ENCODE data around the gene CCDC167.
A peak's percentile ranks its signal among the peaks of the same experiment; 100 is the strongest.

Gene CCDC167

DNA sequence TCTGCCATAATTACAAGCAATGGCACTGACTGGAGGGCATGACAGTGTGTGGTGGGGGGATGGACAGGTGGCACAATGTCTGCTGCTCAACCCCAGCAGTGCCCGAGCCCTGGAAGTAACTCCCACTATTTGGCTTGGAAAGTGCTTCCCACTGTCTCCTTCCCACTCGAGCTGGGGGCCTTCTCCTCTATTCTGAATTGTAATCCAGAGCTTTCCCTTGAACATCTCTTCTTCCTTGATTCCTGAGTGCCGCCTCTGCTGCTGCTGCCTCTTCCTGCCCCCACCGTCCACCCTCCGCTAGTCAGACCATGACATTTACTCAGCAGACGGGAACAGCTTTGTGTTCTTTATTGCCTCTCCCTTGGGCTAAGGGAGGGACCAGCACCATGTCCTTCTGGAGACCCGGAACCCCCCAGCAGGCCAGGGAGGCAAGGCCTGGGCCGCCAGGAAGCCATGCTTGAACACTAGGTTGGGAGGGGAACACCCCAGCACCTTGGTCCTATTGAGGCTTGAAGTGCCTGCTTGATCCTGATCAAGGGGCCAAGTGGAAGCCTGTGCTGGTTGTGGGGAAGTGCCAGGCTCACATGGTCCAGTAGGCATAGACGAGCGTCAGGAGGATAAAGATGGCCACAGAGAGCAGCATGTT is 17.0 kb downstream of the CCDC167 start:
- H3K9me3 Mint-ChIP-seq, result no peaks in the 10 kb centered on the region
- H3K27me3 Mint-ChIP-seq, result no peaks in the 10 kb centered on the region
- peaks cover 11% of the 10 kb centered on the region for H3K36me3 Mint-ChIP-seq (ENCODE audit: low read depth)
- H3K4me3 Mint-ChIP-seq, result no peak overlapping the region
- H3K27ac Mint-ChIP-seq, result peak overlapping the region; percentile 30
- ATAC-seq (no peak), DNase-seq (no peak)
- H3K4me1 Mint-ChIP-seq, result peaks cover 4% of the 10 kb centered on the region

DNA sequence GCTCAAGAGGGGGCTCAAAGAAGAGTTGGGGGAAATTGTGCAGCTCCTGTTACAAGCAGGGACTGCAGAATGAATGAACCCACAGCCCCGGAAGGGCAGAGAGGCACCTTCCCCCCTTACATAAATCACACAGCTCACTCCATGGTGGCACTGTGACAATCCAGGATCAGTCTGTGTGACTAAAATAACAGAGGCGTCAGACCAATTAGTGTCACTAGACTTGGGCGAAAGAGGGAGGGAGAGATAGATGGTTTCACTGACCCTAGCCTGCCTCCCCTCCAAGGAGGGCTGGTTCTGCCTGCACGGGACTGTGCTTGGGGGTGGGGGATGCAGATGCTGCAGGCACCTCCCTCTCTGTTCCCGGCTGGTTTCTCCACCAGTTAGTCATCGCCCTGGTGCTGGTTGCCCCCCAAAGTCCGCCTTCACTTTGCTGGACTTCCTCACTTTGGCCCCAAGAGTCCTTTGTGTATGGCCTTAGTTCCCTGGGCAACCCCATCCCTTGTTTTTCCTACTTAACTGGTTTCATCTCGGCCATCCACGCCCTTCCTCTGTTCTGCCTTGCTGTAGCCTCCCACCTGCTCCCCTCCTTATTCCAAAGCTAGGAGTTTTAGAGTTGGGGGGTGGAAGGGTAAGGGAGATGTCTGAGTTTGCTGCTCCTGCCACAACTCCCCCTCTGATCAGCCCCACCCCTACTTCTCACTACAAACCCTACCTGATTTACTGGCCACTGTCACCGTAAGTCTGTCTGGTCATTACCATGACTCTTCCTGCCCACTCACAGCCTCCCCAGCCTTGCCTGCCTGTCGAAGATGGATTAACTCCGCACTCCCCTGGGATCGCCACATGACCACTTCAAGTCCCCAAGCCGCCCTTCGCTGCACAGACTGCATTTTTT is 17.7 kb downstream of the CCDC167 start:
- H3K27ac Mint-ChIP-seq, result peak overlapping the region; percentile 30
- DNase-seq, result no peak
- peaks cover 11% of the 10 kb centered on the region for H3K36me3 Mint-ChIP-seq (ENCODE audit: low read depth)
- H3K4me3 Mint-ChIP-seq, result no peak overlapping the region
- H3K4me1 Mint-ChIP-seq, result peaks cover 3% of the 10 kb centered on the region
- no peaks in the 10 kb centered on the region for H3K9me3 Mint-ChIP-seq
- ATAC-seq, result no peak
- no peaks in the 10 kb centered on the region for H3K27me3 Mint-ChIP-seq

DNA sequence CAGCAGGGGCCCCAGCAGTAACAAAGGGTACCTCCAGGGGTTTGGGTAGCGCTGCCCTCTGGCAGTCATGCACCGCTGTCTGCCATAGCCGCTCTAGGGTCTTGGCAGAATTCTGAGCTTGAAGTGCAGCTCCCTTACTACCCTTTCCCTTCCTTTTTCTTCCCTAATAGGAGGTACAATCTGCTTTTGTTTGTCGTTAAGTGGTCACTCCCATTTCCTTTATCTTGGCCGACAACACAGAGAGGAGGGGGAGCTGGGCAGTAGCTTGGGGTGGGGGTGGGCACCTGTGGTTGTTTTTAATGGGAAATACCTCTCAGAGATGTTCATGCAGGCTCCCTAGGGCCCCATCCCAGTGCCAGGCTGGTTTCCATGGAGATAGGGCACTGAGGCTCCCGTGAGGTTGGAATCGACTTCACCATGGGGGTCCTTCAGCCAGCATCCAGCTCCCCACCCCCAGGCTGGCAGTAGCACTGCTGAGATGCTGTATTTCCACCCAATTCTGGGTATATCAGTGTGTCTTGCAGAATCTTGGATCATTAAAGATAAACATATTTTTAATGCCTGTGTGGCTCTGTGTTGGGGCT is 18.6 kb downstream of the CCDC167 start:
- DNase-seq, result no peak
- no peaks in the 10 kb centered on the region for H3K27me3 Mint-ChIP-seq
- H3K9me3 Mint-ChIP-seq, result no peaks in the 10 kb centered on the region
- H3K4me1 Mint-ChIP-seq, result no peaks in the 10 kb centered on the region
- peaks cover 11% of the 10 kb centered on the region for H3K36me3 Mint-ChIP-seq (ENCODE audit: low read depth)
- no peak overlapping the region for H3K27ac Mint-ChIP-seq
- no peak for ATAC-seq
- H3K4me3 Mint-ChIP-seq, result no peak overlapping the region

DNA sequence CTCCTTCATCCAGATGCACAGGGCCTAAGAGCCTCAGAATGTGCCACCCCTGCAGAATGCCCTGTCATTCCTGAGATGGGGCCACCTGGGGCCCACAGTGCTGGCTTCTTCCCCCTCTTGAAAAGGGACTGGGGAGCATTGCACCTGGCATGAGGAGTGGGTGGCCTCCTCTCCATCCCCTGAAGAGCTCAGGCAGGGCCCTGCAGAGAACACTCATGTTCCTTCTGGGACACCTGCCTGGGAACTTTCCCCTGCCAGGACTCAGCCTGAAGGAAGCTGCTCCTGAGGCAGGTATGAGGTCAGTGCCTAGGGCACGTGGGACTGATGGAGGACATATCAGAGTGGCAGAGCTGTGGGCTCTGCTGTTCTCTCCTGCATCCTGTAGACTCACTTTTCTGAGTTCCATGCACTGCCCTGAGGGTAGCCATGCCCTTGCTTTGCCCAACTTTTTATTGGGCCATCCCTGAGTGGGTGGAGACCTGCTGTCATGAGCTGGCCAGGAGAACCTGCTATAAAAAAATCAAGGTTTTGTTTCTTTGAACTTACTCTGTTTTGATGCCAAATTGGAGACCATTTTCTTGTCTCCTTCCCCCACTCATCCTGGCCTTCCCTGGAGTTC is 19.5 kb downstream of the CCDC167 start:
- Mint-ChIP-seq H3K27me3 (no peaks in the 10 kb centered on the region), H3K4me1 (no peaks in the 10 kb centered on the region), H3K27ac (no peak overlapping the region), H3K9me3 (no peaks in the 10 kb centered on the region), H3K4me3 (no peak overlapping the region), H3K36me3 (ENCODE audit: low read depth) (peaks cover 12% of the 10 kb centered on the region)
- ATAC-seq, result no peak
- no peak for DNase-seq

DNA sequence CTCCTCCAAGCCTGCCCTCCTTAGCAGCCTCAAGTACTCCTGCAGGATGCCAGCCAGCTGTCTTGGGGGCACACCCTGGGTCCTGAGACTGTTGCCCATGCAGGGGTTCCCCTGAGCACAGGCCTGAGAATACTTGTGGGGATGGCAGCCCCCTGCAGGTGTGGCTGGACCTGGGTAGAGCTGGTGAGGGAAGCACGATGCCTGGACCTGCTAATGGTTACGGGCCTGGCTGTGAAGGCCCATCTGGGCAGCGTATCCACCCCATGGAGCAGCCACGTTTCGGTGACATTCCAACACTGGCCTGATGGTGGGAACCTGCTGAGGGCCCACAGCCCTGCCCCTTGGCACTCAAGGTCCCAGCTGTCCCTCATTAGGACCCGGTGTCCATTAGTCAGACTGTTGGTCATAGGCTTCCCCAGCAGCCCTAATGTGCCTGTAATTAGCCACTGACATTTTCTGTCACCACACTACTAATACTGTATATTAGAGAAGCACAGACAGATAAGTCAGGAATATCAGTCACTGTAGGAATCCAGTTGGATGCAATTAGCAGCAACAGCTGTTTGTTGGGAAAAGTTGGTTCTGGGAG is 20.3 kb downstream of the CCDC167 start:
- Mint-ChIP-seq H3K36me3 (ENCODE audit: low read depth) (peaks cover 15% of the 10 kb centered on the region), H3K4me1 (no peaks in the 10 kb centered on the region), H3K4me3 (no peak overlapping the region), H3K27ac (no peak overlapping the region), H3K9me3 (no peaks in the 10 kb centered on the region), H3K27me3 (no peaks in the 10 kb centered on the region)
- no peak for ATAC-seq
- no peak for DNase-seq

DNA sequence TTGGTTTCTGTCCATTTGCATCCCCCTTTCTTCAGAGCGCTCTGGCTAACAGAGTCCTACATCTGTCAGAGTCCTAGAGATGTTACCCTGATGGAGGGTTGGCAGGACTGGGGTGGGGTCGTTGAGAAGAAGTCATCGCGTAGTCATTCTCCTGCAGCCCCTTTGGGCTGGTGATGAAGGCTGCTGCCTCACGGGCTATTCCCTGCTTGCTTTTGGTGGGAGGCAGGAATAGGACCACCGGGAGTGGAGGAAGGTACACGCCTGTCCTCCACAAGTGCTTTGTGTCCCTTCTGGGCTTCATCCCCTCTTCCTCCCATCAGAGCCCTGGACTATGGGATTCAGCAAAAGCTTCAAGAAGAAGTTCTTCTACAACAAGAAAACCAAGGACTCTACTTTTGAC is 20.9 kb downstream of the CCDC167 start:
- Mint-ChIP-seq H3K4me1 (no peaks in the 10 kb centered on the region), H3K27ac (no peak overlapping the region), H3K36me3 (ENCODE audit: low read depth) (peaks cover 15% of the 10 kb centered on the region), H3K9me3 (no peaks in the 10 kb centered on the region), H3K4me3 (no peak overlapping the region), H3K27me3 (no peaks in the 10 kb centered on the region)
- ATAC-seq, result no peak
- no peak for DNase-seq

DNA sequence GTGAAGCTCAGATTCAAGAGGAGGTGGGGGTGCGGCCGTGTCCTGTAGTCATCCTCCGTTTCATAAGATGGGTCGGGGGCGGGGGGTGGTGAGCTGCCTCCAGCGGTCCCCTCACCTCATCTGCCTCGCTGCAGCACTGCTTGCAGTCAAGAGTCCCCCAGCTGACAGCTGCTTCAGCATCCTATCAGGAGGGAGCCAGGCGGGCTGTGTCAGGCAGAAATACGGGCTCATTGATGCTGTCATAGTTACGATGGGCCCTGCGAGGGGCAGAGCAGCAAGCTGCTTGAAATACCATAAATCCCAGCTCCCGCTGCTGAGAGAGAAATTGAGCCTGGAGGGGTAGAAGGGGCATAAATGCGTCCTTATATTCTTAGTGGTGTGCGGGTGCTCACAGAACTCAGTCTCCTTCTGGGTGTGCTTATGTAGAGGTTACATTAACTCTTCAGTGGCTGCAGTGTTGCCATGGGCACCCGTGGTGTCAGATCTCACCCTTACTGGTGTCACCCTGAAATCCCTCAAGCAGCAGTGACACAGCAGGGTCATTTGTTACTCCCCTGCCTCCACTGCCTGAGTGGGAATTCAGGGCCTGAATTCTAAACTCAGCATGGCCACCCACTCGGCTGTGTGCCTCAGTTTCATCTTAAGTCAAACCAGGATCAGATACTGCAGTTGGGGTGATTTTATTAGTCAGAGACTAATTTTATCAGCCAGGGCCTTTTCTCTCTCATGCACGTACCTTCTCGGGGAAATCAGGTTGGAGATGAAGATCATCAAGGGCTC is 21.8 kb downstream of the CCDC167 start:
- H3K4me3 Mint-ChIP-seq, result no peak overlapping the region
- H3K9me3 Mint-ChIP-seq, result no peaks in the 10 kb centered on the region
- H3K27me3 Mint-ChIP-seq, result no peaks in the 10 kb centered on the region
- H3K36me3 Mint-ChIP-seq (ENCODE audit: low read depth), result peaks cover 21% of the 10 kb centered on the region
- no peak overlapping the region for H3K27ac Mint-ChIP-seq
- DNase-seq (no peak), ATAC-seq (no peak)
- H3K4me1 Mint-ChIP-seq, result no peaks in the 10 kb centered on the region

DNA sequence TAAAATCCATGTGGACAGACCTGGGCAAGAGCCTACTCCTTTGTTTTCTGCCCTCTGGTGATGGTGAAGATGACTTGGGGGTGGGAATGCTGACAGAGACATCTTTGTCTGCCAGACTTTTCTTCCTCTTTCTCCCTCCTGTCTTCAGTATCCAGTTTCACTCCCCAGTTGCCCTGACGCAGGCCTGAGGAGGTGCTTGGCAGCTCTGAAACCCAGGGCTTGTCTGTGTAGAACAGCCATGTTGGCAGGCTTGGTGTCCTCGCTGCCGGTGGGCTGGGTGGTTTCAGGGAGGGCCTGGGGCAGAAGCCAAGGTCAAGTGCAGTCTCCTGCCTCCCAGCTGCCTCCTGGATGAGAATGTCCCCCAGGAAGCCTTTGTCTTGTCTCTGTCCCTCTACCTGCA is 22.5 kb downstream of the CCDC167 start:
- no peak overlapping the region for H3K27ac Mint-ChIP-seq
- H3K36me3 Mint-ChIP-seq (ENCODE audit: low read depth), result peaks cover 21% of the 10 kb centered on the region
- H3K27me3 Mint-ChIP-seq, result no peaks in the 10 kb centered on the region
- no peak for ATAC-seq
- H3K9me3 Mint-ChIP-seq, result no peaks in the 10 kb centered on the region
- no peak for DNase-seq
- no peaks in the 10 kb centered on the region for H3K4me1 Mint-ChIP-seq
- H3K4me3 Mint-ChIP-seq, result no peak overlapping the region

DNA sequence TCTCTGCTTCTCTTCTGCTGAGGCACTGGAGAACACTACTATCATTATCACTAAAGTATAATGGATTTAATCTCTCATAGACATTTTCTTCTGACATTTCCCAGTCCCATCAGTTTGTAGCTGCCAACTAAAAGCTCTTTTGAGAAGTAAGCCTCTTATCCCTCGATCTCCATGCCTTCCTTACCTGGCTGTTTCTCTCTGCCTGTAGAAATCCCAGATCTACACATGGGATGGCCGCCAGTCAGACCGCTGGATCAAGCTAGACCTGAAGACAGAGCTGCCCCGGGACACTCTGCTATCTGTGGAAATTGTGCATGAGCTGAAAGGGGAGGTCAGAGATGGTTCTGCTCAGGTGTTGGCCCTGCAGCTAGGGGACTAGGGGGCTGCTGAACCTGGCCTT is 25.4 kb downstream of the CCDC167 start:
- Mint-ChIP-seq H3K4me1 (no peaks in the 10 kb centered on the region), H3K9me3 (no peaks in the 10 kb centered on the region), H3K27ac (no peak overlapping the region), H3K4me3 (no peak overlapping the region), H3K36me3 (ENCODE audit: low read depth) (peaks cover 38% of the 10 kb centered on the region), H3K27me3 (no peaks in the 10 kb centered on the region)
- DNase-seq, result no peak
- no peak for ATAC-seq

DNA sequence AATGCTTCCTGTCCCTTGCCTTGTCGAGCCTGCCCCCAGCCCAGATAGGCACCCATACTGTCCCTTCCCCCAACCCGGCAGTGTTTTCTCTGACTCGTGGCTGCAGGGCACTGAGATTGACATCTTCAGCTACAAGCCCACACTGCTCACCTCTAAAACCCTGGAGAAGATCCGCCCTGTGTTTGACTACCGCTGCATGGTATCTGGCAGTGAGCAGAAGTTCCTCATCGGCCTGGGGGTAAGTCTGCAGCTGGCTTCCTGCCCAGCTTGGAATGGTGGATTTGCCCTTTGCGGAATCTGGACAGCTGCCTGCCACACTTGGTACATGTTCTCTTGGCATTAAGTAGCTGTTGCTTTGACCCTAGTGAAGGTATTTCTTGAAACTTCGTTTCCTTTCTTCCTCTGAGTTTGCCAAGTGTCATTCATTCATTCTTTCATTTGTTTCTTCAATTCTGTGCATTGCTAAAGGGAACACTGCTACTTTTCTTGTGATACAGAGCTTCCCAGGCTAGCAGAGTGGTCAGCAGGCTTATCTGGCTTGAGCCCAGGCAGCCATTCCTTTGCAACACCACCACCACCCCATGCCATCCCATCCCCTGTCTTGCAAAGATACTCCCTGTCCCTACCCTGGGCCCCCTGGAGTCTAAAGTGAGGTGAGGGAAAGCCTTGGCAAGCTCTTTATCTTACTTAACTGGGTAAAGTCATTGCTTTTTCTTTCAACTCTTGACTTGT is 26.2 kb downstream of the CCDC167 start:
- no peak overlapping the region for H3K27ac Mint-ChIP-seq
- no peaks in the 10 kb centered on the region for H3K27me3 Mint-ChIP-seq
- no peak overlapping the region for H3K4me3 Mint-ChIP-seq
- no peak for ATAC-seq
- H3K36me3 Mint-ChIP-seq (ENCODE audit: low read depth), result peaks cover 38% of the 10 kb centered on the region
- no peaks in the 10 kb centered on the region for H3K4me1 Mint-ChIP-seq
- DNase-seq, result no peak
- H3K9me3 Mint-ChIP-seq, result no peaks in the 10 kb centered on the region

DNA sequence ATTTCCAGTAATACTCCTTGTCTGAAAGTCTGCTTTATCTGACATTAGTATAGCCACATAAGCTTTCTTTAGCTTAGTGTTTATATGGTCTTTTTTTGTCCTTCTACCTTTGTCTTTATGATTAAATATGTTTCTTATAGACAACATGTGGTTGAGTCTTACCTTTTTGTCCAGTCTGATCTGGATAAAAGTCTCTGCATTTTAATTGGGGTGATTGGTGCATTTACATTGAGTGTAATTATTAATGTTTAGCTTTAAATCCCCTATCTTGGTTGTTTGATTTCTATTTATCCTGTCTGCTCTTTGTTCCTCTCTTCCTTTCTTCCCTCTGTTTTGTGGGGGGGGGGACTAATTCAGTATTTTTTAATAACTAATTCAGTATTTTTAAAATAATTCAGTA is 32.0 kb downstream of the CCDC167 start:
- H3K4me1 Mint-ChIP-seq, result no peaks in the 10 kb centered on the region
- no peak for ATAC-seq
- H3K36me3 Mint-ChIP-seq (ENCODE audit: low read depth), result peaks cover 54% of the 10 kb centered on the region
- H3K9me3 Mint-ChIP-seq, result no peaks in the 10 kb centered on the region
- no peak overlapping the region for H3K4me3 Mint-ChIP-seq
- H3K27ac Mint-ChIP-seq, result no peak overlapping the region
- H3K27me3 Mint-ChIP-seq, result no peaks in the 10 kb centered on the region
- no peak for DNase-seq

DNA sequence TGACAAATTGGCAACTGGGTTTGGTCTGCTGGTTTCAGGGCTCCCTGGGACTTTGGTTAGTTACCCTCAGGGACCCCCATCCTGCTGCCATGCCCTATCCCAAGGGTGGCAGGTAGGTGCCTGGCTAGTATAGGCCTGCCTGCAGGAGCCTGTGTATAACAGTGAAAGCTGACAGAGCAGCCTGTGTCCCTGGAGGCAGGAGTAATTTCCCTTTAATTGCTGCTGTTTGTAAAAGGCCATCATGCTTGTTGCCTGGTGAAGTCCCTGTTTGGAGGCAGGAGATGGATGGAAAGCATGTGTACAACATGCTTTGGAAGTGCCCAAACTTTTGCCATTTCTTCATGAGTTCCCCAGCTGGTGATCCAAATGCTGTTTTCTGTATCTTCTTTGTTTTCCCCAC is 36.6 kb downstream of the CCDC167 start:
- no peak for DNase-seq
- Mint-ChIP-seq H3K4me3 (no peak overlapping the region), H3K27me3 (no peaks in the 10 kb centered on the region), H3K9me3 (no peaks in the 10 kb centered on the region), H3K27ac (no peak overlapping the region), H3K4me1 (no peaks in the 10 kb centered on the region), H3K36me3 (ENCODE audit: low read depth) (peaks cover 58% of the 10 kb centered on the region)
- no peak for ATAC-seq

DNA sequence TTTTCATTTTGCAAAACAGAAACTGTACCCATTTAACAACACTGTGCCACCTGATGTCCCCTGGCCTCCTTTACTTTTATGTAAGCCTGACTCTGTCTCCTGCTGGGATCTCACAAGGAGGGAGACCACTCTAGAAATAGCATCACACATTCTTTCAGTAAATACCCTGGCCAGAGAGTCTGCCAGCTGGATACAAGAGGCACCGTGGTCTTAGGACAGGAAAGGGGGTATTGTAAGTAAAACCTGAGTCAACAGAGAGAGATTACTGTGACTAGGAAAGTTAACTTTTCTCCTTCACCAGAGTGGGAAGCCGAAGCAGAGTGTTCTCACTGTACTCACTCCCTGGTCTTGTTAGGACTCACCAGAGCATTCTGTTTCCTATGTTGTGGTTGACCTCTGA is 38.9 kb downstream of the CCDC167 start:
- H3K4me1 Mint-ChIP-seq, result no peaks in the 10 kb centered on the region
- no peak overlapping the region for H3K4me3 Mint-ChIP-seq
- H3K27me3 Mint-ChIP-seq, result no peaks in the 10 kb centered on the region
- ATAC-seq (no peak), DNase-seq (no peak)
- no peaks in the 10 kb centered on the region for H3K9me3 Mint-ChIP-seq
- H3K27ac Mint-ChIP-seq, result peak overlapping the region; percentile 13
- peaks cover 54% of the 10 kb centered on the region for H3K36me3 Mint-ChIP-seq (ENCODE audit: low read depth)
